A673 (cell line): Measurements from ENCODE around the gene SPTAN1. TPM values are rescaled to one million over a fixed set of nuclear protein-coding genes. Genes with fewer than 3 reads are reported as not detected.

Experiments
- BruUV-seq: library from RNA; stranded (reverse); fragments of 400-500 nt; replicated peaks from 2 replicates; lab custom pipeline; 2021; lab: Mats Ljungman, UMichigan
- CTCF ChIA-PET: fragments of 300-600 bp; sonication (Branson Sonifier 250); formaldehyde crosslinking; loops from one replicate; lab custom pipeline; 2022; ENCODE audit warnings: antibody characterized with exemption; lab: Charles Lee
- POLR2A ChIA-PET: fragments of 300-600 bp; sonication (Branson Sonifier 250); formaldehyde crosslinking; loops from one replicate; lab custom pipeline; 2022; ENCODE audit warnings: antibody characterized with exemption; ENCODE audit not compliant: low non-redundant PET; lab: Charles Lee
- DNase-seq: peaks from one replicate; pipeline ENCODE4 v3.0.0-alpha.2; 2015; ENCODE audit warnings: low spot score
- H3K27ac ChIP-seq: fragments of 200-600 bp; sonication (generic); 2 replicates; pipeline ENCODE4 v1.5.1; 2016; ENCODE audit warnings: mixed run types, low read depth, mild to moderate bottlenecking, mixed read lengths, antibody characterized with exemption, low read length; ENCODE audit not compliant: poor library complexity, severe bottlenecking
- H3K27me3 ChIP-seq: fragments of 200-600 bp; sonication (generic); replicated peaks from 2 replicates; pipeline ENCODE4 v1.6.1; 2017; ENCODE audit warnings: mixed run types, low read depth, mild to moderate bottlenecking, mixed read lengths, antibody characterized with exemption, low read length; ENCODE audit not compliant: insufficient read depth, poor library complexity
- H3K36me3 ChIP-seq: fragments of 200-600 bp; sonication (generic); 2 replicates; pipeline ENCODE4 v1.6.1; 2016; ENCODE audit warnings: mixed run types, mild to moderate bottlenecking, mixed read lengths, antibody characterized with exemption, low read length; ENCODE audit not compliant: insufficient read depth, poor library complexity, severe bottlenecking
- H3K4me1 ChIP-seq: fragments of 200-600 bp; sonication (generic); 2 replicates; pipeline ENCODE4 v1.6.1; 2017; ENCODE audit warnings: mixed run types, mild to moderate bottlenecking, mixed read lengths, antibody characterized with exemption, low read length; ENCODE audit not compliant: insufficient read depth, poor library complexity, severe bottlenecking
- H3K4me3 ChIP-seq: fragments of 200-600 bp; sonication (generic); 2 replicates; pipeline ENCODE4 v1.5.1; 2016; ENCODE audit warnings: low read depth, mixed run types, mild to moderate bottlenecking, mixed read lengths, low read length; ENCODE audit not compliant: poor library complexity, severe bottlenecking
- H3K9me3 ChIP-seq: fragments of 200-600 bp; sonication (generic); 2 replicates; pipeline ENCODE4 v1.6.1; 2016; ENCODE audit warnings: mixed run types, low read depth, mild to moderate bottlenecking, mixed read lengths, antibody characterized with exemption, low read length; ENCODE audit not compliant: poor library complexity, severe bottlenecking
- CTCF ChIP-seq: fragments of 300-800, 200-600 bp; sonication (generic); conservative IDR thresholded peaks from 2 replicates; pipeline ENCODE4 v1.5.1; 2017; ENCODE audit warnings: low read depth, mild to moderate bottlenecking, antibody characterized with exemption, low read length, moderate library complexity, mixed read lengths
- EZH2 ChIP-seq: fragments of 200-600 bp; sonication (generic); IDR thresholded peaks from 2 replicates; pipeline ENCODE4 v1.6.1; 2017; ENCODE audit warnings: borderline replicate concordance, low read depth, mild to moderate bottlenecking, mixed read lengths, antibody characterized with exemption, low read length; ENCODE audit not compliant: poor library complexity, severe bottlenecking
- intact Hi-C: fragments of 100-400 bp; cut with micrococcal nuclease; formaldehyde crosslinking; loops from one replicate; pipeline ENCODE4 v1.10.0; 2022; ENCODE audit not compliant: unreplicated experiment
- total RNA-seq: library from RNA; stranded (reverse); gene quantifications from 2 replicates; pipeline ENCODE4 v1.2.3, GENCODE V29; 2021

SPTAN1 gene
- total RNA-seq, 1 experiment from 2014 or later: 262 TPM

GRCh38 chr9:128626181-128626580 lies 73.8 kb downstream of the SPTAN1 start:
- Histone ChIP-seq H3K27ac (no peak overlapping the region), H3K9me3 (no peaks in the 10 kb centered on the region), H3K4me3 (no peak overlapping the region), H3K36me3 (peaks cover 80% of the 10 kb centered on the region), H3K27me3 (no peaks in the 10 kb centered on the region), H3K4me1 (no peaks in the 10 kb centered on the region)
- DNase-seq: no peak
- ChIA-PET POLR2A (interaction anchor here (0.7 kb wide), 1 partner anchor 312 kb away, joined by 3 read pairs; no protein-coding TSS in a partner anchor), CTCF (no interaction called here)
- intact Hi-C loops: no loop called here
- TF ChIP-seq EZH2 (no peak), CTCF (no peak)
- BruUV-seq: no TSS peak

- no peaks in the 10 kb centered on the region for H3K27me3 ChIP-seq
- H3K27ac ChIP-seq: no peak overlapping the region
- DNase-seq: no peak
- H3K36me3 ChIP-seq: peaks cover 79% of the 10 kb centered on the region
- BruUV-seq: no TSS peak
- no peaks in the 10 kb centered on the region for H3K9me3 ChIP-seq
- intact Hi-C loops: no loop called here
- TF ChIP-seq EZH2: no peak
- TF ChIP-seq CTCF: no peak
- H3K4me1 ChIP-seq: no peaks in the 10 kb centered on the region
- ChIA-PET POLR2A (no interaction called here), CTCF (no interaction called here)
- no peak overlapping the region for H3K4me3 ChIP-seq
Measured at GRCh38 chr9:128627127-128627715, 74.8 kb downstream of the SPTAN1 start.

GRCh38 chr9:128627906-128628305 lies 75.5 kb downstream of the SPTAN1 start:
- Histone ChIP-seq H3K4me1 (no peaks in the 10 kb centered on the region), H3K36me3 (peaks cover 83% of the 10 kb centered on the region), H3K27ac (no peak overlapping the region), H3K9me3 (no peaks in the 10 kb centered on the region), H3K27me3 (no peaks in the 10 kb centered on the region), H3K4me3 (no peak overlapping the region)
- intact Hi-C loops: no loop called here
- ChIA-PET CTCF (no interaction called here), POLR2A (no interaction called here)
- BruUV-seq: no TSS peak
- no peak for TF ChIP-seq CTCF
- no peak for TF ChIP-seq EZH2
- DNase-seq: no peak
